GM21447 (cell line): ENCODE measurements around the gene NFIB.

Source experiments
- ATAC-seq: cut with Tn5 transposase; IDR thresholded peaks from one replicate; pipeline ENCODE4 v1.9.1; 2021; ENCODE audit not compliant: unreplicated experiment

NFIB gene

DNA sequence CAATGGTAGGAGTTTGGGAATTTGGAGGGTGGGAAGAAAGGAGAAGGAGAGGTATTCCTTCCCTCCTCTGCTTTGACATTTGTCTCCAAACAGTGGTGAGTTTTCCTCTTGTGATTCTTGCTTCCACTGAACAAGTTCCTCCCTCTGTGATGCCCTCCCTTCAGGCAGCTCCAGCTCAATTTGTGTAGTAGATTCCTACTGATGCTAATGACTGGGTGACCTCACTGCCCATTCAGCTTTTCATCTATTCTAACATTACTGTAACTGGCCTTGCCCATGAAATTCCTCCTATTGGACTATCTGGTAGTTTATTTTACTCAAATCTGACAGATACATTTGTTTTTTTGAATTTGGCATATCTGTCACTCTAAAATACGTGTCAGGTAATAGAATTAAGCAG lies 121.4 kb downstream of the NFIB start:
- no peak for ATAC-seq

DNA sequence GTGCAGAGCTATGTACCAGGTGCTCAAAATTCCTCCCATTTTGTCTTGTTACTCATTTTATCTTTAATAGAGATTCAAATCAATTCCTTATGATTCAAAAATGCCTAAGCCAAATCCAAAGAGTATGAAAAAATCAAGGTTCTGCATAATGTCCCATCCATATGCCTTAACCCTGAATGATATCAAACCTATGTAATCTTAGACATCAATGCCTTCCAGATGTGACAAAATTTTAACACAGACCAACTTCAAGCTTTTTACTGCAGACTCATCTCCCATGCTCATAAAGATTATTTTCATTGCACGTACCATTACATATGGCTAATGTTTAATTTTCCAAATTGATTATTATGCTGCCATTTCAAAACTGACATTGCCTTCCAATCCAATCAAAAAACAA lies 122.4 kb downstream of the NFIB start:
- ATAC-seq, result no peak

DNA sequence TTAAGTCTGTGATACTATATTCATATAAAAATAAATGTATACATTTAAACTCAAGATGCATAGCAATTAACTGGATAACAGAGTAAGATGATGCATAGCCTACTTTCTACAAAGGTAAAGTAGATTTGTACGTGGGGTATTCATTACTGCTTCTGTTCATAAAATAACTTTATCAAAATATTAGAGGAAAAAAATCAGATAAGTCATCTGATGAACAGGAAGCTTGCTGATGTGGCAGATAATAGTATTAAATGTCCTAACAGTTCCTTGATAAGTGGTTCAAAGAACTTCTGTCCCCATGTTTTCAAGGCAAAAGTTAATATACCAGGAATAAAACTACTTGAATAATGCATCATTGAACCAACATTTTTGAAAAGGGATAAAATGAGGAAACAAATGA lies 123.7 kb downstream of the NFIB start:
- no peak for ATAC-seq

DNA sequence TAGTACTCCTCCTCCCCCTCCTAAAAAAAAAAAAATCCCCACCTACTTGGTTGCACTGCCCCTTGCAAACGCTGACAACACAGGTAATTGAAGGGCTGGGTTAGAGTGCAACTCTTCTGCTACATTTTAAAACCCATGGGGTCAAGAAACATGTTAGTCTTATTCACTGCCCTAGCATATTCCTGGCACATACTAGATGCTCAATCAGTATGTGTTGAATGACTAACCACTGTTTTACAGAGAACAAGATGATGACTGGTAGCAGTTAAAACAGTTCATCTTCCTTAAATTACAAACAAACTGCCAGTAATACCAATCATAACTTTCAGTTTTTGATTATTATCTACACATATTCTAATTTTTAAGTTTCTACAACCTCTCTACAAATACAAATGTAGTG lies 124.4 kb downstream of the NFIB start:
- ATAC-seq, result no peak

DNA sequence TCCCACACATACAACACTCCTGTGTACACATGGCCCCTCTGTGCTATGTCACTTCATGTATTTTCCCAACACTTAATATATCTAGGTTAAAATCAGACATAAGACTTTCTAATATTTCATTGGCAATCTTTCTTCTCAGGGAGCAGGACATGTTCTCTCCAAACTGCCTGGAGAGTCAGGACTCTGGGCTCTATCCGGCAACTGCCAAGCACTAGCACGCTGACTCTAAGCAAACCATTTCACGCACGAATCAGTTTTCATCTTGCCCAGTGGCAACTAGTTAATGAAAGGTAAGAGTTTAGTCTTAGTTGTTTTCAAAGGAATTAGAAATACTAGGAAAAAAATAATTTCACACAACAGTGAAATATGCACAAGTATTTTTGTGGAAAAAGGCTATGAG lies 124.8 kb downstream of the NFIB start:
- ATAC-seq, result no peak

DNA sequence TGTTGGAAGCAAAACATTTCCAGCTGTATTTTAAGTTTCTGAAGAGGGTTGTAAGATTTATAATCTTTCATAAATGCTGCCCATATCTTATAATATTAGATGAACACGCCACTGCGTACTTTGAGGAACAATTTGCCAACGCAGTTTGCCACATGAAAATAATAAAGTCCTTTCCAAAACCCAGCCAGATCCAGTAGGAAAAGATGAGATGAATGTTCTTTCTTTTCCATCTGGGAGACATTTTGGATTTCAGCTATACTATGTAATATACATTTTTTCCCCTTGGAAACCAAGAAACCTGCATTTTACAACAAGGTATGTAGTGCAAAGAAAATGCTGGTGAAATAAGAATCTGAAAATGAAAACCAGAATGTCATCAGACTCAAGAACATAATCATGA lies 125.4 kb downstream of the NFIB start:
- ATAC-seq, result no peak

DNA sequence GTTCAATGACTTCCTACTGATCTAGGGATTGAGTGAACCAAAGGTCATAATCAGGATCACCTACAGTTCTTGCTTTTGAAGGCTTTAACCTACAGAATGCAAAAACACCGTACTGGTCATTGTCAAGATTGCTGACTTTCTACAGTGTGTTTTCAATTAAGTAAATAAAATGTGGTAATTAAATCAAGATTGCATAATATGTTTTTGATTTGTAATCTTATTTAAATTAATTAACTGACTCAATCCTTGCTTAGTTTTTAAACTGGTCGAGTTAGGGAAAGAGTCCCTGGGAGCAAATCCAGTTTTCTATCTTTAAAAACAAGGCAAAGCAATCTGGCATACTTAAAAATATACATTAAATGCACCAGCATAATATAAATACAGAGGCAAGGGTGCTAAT lies 125.9 kb downstream of the NFIB start:
- ATAC-seq, result no peak

DNA sequence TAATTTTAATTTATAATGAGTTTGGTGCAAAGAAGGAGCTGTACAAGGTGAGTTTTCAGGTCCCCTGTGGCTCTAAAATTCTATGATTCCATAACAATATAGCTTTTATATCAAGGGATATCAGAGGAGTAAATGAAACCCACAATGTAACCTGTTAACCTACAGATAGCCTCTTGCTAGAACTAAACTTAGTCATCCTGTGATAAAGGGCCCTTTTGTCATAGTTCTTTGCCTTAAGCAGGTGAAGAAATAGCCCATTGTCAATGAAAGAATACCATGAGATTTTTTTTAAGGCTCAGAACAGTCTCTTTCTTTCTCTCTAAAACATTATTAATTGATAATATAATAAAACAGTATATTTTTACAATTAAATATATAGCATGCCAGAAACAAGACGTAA lies 127.8 kb downstream of the NFIB start:
- ATAC-seq, result no peak

DNA sequence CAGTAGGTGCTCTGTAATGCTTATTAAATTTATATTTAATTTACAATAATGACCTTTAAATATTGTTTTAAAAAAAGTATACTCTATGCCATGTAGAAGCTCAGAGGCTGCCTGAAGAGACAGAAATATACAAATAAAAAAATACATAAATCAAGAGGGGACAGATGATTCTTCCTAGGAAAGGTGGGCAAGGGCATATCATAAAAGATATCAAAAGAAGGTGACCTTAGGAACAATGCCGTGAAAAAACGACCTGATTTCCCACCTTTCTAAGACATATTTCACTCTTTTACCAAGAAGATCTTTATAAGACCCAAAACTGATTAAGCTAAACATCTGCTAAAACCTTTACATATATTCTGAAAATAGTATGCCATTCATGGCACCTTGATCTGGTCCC lies 128.9 kb downstream of the NFIB start:
- no peak for ATAC-seq

DNA sequence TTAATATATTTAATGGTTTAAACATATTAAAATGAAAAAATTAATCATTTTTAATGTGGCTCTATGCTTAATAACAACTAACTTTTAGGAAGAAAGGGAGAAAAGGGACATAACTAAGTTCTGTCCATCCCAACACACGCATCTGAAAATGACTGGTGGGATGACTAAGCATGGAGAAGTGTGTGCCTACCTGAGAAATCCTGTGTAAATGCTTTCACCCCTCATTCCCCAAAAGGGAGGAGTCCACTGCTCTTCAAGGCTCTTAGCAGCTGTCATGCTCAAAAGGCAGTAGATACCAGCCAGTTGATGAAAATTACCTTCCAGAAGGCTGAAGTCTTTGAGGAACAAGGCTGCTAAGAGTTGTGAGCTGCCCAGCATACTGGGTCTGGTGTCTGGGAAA lies 130.9 kb downstream of the NFIB start:
- ATAC-seq, result no peak

DNA sequence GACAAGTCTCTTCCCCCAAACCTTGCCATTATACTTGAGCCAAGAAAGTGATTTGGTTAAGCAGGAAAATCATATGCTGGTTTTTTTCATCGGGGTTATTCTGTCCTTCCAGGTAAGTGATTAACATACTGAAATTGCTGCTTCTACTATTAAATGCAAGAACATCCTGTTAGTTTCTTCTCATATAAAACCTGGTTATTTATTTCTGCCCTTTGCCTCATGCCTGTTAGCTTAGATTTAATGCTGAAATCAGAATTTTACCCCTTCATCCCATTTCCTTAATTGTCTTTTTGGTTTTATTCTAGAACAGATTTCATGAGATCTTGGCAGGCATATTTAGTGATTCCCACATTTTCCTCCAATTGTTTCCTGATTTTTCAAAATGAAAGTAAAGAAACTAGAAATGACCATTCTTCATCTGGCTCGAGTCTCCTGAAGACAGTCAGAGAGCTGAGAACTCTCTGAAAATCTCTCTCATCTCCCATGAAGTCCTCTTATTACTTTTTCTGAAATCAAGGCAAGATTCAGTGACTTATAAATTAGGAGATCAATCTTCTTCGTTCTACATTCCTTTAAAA lies 132.9 kb downstream of the NFIB start:
- ATAC-seq, result no peak

DNA sequence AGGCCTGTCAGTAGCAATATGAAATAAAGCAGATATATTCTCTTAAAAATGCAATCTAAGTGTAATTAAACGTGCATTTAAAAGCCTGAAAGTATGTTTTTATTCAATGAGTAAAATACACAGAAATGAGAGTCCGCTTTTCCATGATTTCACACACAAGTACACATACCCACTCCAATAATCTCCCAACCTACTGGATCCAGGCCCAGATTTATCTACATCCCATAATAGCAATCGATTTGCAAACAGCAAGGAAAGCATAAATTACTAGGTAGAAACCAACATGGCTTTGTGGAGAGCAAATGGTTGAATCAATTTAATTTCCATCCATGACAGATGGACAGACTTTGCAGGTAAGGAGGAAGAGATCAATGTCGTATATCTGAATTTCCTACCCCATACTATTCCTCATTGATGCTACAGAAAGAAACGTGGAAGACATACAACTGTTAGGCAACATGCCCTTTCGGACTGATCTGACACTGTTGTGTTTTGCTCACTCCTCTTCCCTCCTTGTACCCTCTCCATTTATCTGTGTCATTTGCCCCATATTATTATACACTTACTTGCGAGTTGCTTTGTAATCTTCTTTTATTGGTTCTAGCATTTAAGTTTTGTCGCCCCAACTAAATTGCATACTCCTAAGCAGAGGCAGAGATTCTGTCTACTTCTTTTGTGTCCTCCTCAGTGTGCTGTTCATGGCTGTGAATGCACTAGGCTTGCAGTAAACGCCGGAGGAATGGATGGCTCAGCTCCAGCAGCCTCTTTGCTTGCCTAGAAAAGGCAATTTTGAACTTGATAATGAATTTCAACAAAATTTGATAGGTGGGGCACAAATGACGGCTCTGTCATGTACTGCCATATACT lies 133.6 kb downstream of the NFIB start:
- ATAC-seq, result no peak

DNA sequence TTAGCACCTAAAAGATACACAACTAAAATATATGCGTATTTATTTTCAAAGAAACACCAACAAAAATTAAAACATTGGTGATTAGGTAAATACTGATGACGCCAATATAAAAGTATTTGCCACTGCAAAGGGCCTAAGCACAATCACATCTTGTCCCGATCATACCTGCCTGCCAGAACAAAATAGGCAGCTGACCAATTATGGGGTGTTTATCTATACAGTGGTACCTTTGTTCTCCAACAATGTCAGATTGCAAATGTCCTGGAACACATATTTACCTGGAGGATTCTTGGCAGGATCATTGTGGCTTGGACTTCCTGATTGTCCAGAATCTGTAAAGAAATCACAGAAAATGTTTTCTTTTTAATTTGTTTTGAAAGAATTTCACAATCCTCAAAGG lies 134.5 kb downstream of the NFIB start:
- no peak for ATAC-seq

DNA sequence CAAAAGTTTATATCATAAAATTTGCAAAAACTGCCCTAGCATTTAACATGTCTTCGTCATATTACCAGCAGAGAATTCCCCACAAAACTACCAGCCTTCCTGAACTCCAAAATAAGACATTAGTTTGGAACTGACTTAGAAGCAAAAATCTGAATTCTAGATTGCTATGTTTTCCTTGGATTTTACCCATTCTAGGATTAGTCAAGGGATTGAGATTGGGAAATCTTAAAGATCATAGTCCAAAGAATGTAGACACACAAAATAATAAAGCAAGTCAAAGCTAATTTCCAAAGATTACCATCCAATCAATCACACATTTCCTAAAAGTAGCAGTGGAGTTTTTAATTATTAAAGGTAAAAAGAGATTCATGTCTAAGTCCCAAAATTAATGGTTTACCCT lies 138.2 kb downstream of the NFIB start:
- ATAC-seq, result no peak

DNA sequence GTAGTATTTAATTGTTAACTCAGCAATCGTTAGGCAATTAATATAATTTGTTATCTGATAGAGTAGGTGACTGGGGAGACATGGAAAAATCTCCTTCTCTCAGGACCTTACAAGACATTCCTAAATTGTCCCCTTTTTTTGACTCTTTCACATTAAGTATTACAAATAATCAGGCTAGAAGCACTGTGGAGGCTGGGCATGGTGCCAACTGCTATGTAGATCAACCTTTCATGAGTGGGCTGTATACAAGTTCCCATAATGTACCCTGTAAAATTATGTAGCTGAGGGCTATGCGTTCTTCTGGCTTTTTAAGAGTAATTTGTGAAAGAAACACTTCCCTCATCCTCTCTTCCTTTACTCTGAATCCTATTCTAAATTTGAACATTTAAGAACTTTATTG lies 140.2 kb downstream of the NFIB start:
- no peak for ATAC-seq

DNA sequence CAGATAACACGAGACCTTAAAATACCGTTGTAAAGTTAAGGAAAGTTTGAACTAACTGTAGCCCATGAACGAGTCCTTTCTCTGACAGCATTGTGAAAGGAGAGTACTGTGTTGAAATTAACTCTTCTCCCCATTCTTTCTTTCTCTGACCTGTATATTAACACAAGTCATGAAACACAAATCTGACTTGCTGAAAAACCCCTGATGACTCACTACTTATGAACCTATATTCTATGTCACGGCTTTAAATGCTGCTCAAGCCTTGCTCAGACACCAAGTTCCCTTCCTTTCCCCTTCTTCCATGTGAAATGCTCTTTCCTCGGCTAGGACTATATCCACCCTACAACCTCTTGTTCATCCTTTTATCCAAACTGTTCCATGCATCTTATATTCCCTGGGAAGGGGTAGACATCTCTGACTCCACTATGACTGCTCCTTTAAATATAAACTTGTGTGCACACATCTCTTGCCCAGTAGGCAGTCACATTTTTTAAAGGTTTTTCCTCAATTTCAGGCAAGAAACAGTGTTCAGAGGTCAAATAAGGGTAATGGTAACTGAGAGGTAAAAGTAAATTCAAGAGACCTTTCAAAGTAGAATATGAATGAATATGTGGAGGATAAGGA lies 142.9 kb downstream of the NFIB start:
- ATAC-seq, result peak; percentile 61

DNA sequence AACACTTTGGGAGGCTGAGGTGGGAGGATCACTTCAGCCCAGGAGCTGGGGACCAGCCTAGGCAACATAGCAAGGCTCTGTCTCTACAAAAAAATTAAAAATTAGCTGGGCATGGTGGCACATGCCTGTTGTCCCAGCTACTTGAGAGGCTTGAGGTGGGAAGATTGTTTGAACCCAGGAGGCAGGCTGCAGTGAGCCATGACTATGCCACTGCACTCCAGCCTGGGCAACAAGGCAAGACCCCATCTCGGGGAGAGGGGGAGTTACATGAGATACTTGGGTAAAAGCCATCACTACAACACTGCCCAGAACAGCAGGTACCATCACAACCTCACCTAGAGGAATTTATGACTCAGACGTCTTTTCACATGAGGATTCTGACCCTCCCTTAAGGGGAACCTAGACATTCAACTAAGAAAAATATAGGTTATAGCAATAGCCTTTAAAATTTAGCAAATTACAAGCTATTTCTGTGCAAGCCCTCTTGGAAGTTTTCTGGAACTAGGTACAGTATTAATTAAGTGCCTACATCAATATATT lies 143.5 kb downstream of the NFIB start:
- ATAC-seq, result no peak

DNA sequence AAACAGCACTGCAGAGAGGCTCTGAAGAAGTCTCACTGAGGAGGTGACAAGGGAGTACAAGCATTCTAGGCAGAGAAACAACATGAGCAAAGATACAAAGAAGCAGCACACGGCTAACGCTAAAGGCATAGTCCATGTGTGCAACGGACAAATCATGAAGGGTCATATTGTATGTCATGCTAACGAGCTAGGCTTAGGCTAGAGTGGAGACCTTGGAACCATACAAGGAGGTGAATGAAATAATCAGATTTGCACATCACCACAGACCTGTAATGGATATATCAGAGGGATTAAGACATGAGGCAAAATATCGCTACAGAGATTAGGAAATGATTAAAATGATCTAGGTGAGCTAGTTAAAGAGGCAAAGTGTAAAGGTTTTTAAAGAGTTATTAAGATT lies 145.6 kb downstream of the NFIB start:
- ATAC-seq, result no peak

DNA sequence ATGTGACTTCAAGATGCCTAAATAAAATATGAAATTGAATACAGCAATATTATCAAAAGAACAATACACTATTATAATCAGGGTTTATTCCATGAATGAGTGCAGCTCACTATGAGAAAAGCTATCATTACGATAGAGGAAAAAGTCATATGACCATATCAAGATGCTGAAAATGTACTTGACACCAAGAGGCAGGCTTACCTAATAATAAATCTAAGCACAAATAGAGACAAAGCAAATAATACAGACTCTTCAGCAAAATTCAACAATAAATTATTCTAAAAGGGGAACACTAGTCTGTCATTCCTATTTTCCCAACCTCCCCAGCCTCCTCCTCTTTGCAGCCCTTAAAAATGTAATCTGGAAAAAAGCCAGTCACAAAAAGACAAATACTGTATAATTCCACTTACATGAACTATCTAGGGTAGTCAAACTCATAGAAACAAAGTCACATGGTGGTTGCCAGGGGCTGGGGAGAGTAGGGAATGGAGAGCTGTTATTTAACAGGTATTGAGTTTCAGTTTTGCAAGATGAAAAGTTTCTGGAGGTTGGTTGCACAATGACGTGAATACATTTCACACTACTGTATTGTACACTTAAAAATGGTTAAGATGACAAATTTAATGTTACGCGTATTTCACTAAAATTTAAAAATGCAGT lies 148.4 kb downstream of the NFIB start:
- ATAC-seq, result no peak

DNA sequence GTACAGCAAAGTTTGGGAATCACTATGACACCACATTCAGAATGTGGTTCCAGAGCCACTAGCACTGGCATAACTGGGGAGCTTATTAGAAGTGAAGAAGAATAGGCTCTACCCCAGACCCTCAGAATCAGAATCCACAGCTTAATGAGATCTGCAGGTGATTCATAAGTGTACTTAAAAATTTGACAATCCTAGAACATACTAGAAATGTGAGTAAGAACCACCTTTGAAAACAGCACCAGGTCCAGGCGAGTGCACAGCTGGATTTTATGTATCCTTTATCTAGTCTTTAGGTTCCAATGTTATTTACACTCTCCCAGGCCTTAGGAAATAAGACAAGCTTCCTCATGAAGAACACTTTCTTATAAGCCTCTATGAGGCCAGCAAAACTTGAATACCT lies 149.0 kb downstream of the NFIB start:
- ATAC-seq, result no peak

DNA sequence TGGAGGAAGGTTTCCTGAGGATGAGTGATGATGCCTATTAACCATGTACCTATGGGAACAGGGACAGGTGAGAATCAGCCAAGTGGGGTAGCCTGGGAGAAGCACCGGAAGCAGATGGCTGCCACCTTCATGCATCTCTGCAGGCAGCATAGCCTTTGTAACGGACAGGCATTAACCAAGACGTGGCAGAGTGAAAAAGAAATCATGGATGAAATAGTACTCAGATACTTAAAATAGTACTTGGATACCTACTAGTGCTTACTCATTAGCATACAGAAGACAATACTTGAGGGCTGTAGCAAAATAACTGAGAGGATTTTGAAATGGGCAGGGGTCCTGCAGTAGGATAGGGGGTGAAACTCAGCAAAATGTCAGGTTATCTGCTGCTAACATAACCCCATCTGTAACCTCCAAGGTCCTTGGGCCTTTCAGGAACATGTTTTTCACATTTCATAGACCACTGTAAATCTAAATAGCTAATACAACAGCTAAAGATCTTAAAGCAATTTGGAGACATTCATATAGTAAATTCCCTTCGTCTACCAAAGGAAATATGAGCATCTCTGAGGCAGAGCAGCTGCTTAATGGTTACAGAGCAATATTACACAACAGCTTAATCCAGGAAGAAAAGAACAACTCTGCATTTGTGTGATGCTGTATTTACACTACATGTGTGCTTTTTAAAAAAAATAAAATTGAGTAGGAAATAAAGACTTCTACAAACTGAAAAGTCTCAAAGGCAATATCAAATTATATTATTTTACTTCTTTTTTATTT lies 154.3 kb downstream of the NFIB start:
- no peak for ATAC-seq
